ENCODE data around the gene LHX4. TPM values are rescaled to one million over a fixed set of nuclear protein-coding genes. Genes with fewer than 3 reads are reported as not detected.

Gene LHX4
- total RNA-seq, 1 donor from 2014 or later, result under 0.01 TPM

DNA sequence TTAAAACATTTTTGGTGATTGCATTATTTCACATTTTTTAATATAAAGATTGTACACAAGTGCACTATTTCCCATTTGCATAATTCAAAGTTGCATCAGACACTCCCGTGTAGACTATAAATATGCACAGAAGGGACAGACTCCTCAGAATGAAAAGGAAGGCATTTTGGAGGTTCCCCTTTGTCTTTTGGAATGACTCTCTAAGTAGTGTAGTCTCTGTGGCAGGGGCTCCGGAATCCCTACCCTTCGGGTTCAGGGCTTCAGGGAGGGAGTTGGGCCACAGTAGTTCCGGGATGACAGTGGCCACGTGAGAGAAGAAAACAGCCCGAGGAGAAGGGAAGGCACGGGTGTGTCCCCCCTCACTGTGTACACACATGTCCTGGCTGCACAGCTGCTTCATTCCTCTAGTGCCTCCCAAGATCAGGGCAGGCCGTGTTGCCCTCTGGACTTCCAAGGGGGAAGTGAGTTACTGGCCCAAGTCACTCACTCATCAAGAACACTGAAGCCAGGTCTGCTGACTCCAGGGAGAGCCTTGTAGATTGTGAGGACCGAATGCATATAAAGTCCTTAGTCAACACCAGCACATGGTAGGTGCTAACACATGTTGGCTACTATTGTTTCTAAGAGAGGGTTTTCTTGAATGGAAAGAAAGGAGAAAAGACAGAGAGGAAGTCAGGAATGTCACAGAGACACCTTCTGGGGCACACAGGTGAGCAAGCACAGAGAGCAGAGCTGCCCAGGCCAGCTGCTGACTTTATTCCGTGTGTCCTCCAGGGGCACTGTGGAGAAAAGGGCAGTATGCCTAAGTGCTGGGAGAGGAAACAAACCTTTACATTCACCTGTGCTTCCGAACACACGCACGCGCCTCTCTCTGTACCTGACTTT, 39.8 kb downstream of the LHX4 start:
- H3K36me3 ChIP-seq (ENCODE audit: control insufficient read depth, insufficient read depth, low read length), result no peaks in the 10 kb centered on the region
- TF ChIP-seq, protein P1, sequence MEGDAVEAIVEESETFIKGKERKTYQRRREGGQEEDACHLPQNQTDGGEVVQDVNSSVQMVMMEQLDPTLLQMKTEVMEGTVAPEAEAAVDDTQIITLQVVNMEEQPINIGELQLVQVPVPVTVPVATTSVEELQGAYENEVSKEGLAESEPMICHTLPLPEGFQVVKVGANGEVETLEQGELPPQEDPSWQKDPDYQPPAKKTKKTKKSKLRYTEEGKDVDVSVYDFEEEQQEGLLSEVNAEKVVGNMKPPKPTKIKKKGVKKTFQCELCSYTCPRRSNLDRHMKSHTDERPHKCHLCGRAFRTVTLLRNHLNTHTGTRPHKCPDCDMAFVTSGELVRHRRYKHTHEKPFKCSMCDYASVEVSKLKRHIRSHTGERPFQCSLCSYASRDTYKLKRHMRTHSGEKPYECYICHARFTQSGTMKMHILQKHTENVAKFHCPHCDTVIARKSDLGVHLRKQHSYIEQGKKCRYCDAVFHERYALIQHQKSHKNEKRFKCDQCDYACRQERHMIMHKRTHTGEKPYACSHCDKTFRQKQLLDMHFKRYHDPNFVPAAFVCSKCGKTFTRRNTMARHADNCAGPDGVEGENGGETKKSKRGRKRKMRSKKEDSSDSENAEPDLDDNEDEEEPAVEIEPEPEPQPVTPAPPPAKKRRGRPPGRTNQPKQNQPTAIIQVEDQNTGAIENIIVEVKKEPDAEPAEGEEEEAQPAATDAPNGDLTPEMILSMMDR (IDR thresholded peaks at IDR 0.05; ENCODE audit: insufficient read depth, low read length, severe bottlenecking), result peak; percentile 81
- no peak for FAIRE-seq
- H3K4me3 ChIP-seq (ENCODE audit: low read depth, low read length), result no peak overlapping the region
- H3K27me3 ChIP-seq (ENCODE audit: control insufficient read depth, insufficient read depth, low read length), result peaks cover 3% of the 10 kb centered on the region
- DNase-seq (ENCODE audit: low read depth), result peak; percentile 54

DNA sequence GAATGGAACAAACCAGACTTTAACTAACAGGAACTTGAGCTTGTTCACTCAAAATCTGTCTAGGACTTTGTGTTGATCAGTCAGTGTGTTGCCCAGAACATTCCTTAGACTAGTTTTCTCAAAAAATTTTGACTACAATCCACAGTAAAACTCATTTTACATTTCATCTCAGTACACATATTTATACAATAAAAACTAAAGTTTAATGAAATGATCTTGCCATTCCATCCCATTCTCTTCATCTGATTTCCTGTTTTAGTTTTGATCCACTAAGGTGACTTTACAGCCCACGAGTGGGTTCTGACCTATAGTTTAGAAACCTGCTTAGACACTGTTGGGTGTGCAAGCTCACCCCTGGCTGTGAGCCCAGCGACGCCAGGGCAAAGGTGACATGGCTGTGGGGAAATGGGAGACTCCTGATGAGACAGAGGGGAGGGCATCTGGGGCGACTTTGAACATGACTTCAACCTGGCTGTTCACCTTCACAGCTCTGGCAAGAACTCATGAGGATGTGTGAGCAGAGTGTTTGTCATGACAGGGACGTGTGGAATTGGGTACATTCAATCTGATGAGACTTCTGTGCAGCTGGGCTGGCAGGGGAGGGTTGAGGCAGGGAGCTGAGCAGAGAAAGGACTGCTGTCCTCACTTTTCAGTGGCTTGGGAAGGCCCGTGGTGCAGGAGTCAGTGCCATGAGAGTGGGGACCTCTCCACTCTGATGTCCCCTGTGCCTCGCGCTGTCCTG, 40.6 kb downstream of the LHX4 start:
- DNase-seq (ENCODE audit: low read depth) (no peak), FAIRE-seq (peak; percentile 47)
- H3K4me3 ChIP-seq (ENCODE audit: low read depth, low read length), result no peak overlapping the region
- H3K27me3 ChIP-seq (ENCODE audit: control insufficient read depth, insufficient read depth, low read length), result no peaks in the 10 kb centered on the region
- TF ChIP-seq, protein P1 (IDR thresholded peaks at IDR 0.05; ENCODE audit: insufficient read depth, low read length, severe bottlenecking), result no peak
- H3K36me3 ChIP-seq (ENCODE audit: control insufficient read depth, insufficient read depth, low read length), result peaks cover 1% of the 10 kb centered on the region

DNA sequence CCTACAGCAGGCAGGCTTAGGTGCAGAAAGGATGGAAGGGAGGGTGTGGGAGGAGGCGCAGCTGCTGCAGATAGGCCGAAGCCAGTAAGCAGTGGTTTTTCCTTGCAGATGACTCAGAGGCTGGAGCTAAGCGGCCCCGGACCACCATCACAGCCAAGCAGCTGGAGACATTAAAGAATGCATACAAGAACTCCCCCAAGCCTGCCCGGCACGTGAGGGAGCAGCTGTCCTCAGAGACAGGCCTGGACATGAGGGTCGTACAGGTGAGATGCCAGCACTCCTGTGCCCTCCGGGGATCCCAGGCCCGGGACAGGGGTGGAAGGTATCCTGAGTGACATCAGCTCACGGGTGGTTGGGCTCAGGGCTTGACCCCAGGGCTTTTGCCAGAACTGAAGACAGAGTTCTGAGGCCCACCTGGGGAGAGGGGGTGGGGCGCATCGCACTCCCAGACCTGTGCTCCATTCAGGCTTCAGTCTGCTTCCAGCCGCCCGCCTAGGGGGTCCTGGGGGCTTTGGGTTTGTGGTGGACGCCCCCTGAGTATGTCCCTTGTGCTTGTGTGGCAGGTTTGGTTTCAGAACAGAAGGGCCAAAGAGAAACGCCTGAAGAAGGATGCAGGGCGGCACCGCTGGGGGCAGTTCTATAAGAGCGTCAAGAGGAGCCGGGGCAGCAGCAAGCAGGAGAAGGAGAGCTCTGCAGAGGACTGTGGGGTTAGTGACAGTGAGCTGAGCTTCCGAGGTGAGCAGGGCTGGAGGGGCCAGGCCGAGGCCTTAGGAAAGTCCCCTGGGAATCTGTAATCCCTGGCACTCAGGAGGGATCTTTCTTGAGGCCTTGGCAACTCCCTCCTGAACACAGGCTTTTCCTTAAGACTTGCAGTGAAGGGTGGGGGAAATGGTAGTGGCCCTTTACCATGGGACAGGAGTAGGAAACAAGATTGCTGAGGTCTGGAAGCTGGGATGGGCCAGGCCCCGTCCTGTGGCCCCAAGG, 41.5 kb downstream of the LHX4 start:
- DNase-seq (ENCODE audit: low read depth) (no peak), FAIRE-seq (peak; percentile 40)
- no peaks in the 10 kb centered on the region for H3K27me3 ChIP-seq (ENCODE audit: control insufficient read depth, insufficient read depth, low read length)
- no peak overlapping the region for H3K4me3 ChIP-seq (ENCODE audit: low read depth, low read length)
- peaks cover 1% of the 10 kb centered on the region for H3K36me3 ChIP-seq (ENCODE audit: control insufficient read depth, insufficient read depth, low read length)
- TF ChIP-seq, protein P1 (IDR thresholded peaks at IDR 0.05; ENCODE audit: insufficient read depth, low read length, severe bottlenecking), result no peak

DNA sequence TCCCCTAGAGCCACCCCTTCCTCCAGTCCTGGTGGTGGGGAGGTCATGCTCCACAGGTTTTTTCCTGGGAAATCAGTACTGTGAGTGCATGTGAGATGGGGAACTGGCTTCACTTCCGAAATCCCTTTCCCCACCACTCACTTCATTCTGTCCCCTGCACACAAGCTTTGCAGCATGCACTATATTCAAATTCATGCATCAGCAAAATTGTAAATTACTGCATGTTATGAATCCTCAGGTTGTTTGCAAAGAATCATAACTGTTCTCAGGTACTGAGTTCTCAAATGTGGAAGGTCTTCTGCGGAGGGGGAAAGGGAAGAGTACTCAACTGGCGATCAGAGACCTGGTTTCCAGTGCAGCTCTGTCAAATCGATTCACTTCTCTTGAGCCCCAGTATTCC, 42.3 kb downstream of the LHX4 start:
- Histone ChIP-seq H3K36me3 (ENCODE audit: control insufficient read depth, insufficient read depth, low read length) (peaks cover 1% of the 10 kb centered on the region), H3K27me3 (ENCODE audit: control insufficient read depth, insufficient read depth, low read length) (no peaks in the 10 kb centered on the region), H3K4me3 (ENCODE audit: low read depth, low read length) (no peak overlapping the region)
- DNase-seq (ENCODE audit: low read depth) (no peak), FAIRE-seq (no peak)
- TF ChIP-seq, protein P1 (IDR thresholded peaks at IDR 0.05; ENCODE audit: insufficient read depth, low read length, severe bottlenecking), result no peak

DNA sequence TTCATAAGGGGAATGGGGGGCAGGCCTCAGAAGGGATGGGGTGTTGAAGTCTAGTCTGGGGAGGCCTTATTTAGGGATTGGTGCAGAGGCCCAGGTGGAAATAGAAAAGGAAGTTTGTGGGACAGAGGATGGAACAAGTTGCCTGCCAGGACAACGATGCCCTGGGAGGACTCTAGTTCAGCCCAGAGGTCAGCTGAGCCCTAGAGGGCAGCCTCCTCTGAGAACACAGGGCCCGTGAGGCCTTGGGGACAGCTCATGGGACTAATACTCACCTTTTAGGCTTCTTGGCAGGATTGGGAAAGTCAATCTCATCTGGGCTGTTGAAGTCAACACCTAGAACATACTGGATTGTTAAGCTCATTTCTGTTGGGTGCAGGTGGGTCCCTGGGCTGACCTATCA, 43.0 kb downstream of the LHX4 start:
- FAIRE-seq (no peak), DNase-seq (ENCODE audit: low read depth) (no peak)
- TF ChIP-seq, protein P1 (IDR thresholded peaks at IDR 0.05; ENCODE audit: insufficient read depth, low read length, severe bottlenecking), result no peak
- Histone ChIP-seq H3K27me3 (ENCODE audit: control insufficient read depth, insufficient read depth, low read length) (no peaks in the 10 kb centered on the region), H3K36me3 (ENCODE audit: control insufficient read depth, insufficient read depth, low read length) (peaks cover 1% of the 10 kb centered on the region), H3K4me3 (ENCODE audit: low read depth, low read length) (no peak overlapping the region)

All from bronchial epithelial cell (primary cell).